Suprapubic skin (tissue), 4 donors: ENCODE results near the gene SSR1. TPM values are rescaled to one million over a fixed set of nuclear protein-coding genes. Genes with fewer than 3 reads are reported as not detected.

Experiments used
- DNase-seq, 2 donors: peaks; one replicate each; pipeline ENCODE4 v3.0.0-alpha.2; 2019; ENCODE audit warnings: low spot score in 2 of 2
- H3K27ac ChIP-seq: fragments of 200-600 bp; sonication (generic); one replicate; pipeline ENCODE4 v1.5.1; 2019
- H3K27me3 ChIP-seq: fragments of 200-600 bp; sonication (generic); one replicate; pipeline ENCODE4 v1.5.1; 2019
- H3K36me3 ChIP-seq: fragments of 200-600 bp; sonication (generic); one replicate; pipeline ENCODE4 v1.5.1; 2019
- H3K4me1 ChIP-seq: fragments of 200-600 bp; sonication (generic); one replicate; pipeline ENCODE4 v1.5.1; 2019
- H3K4me3 ChIP-seq: fragments of 200-600 bp; sonication (generic); one replicate; pipeline ENCODE4 v1.5.1; 2019; ENCODE audit warnings: mild to moderate bottlenecking
- H3K9me3 ChIP-seq: fragments of 200-600 bp; sonication (generic); one replicate; pipeline ENCODE4 v1.5.1; 2019
- CTCF ChIP-seq, 2 donors: fragments of 200-600 bp in 1 of 2; fragments of 450-650 bp in 1 of 2; sonication (generic) in 1 of 2; IDR thresholded peaks; one replicate each; pipeline ENCODE4 v1.5.1; 2016 to 2019; ENCODE audit warnings: antibody characterized with exemption in 2 of 2, mild to moderate bottlenecking in 1 of 2, moderate library complexity in 1 of 2
- EP300 ChIP-seq: sonication (generic); formaldehyde crosslinking; IDR thresholded peaks from one replicate; pipeline ENCODE4 v1.6.1; 2017; ENCODE audit warnings: antibody characterized with exemption
- POLR2A ChIP-seq, 2 donors: fragments of 450-650 bp; IDR thresholded peaks; one replicate each; pipeline ENCODE4 v1.6.1; 2017; ENCODE audit warnings: antibody characterized with exemption in 2 of 2, mild to moderate bottlenecking in 2 of 2, moderate library complexity in 2 of 2
- POLR2AphosphoS5 ChIP-seq, 3 donors: sonication (generic); formaldehyde crosslinking; IDR thresholded peaks; one replicate each; pipeline ENCODE4 v1.6.1; 2017; ENCODE audit warnings: antibody characterized with exemption in 3 of 3
- WGBS: methylation state at CpG from one replicate; pipeline ENCODE4 v1.1.5; 2018; 5-methylcytosine and 5-hydroxymethylcytosine counted together
- total RNA-seq, 4 donors: library from RNA; depleted of rRNA; stranded (reverse); fragments of >200 nt; gene quantifications; one replicate each; pipeline ENCODE4 v1.1.0, GENCODE V29; 2016

SSR1 gene
- total RNA-seq, 4 donors from 2014 or later: 28.9 to 74.6 (median 39.2) TPM

- H3K9me3 ChIP-seq: no peaks in the 10 kb centered on the region
- H3K27me3 ChIP-seq: no peaks in the 10 kb centered on the region
- H3K4me1 ChIP-seq: peaks cover 29% of the 10 kb centered on the region
- 94% methylated on average over 6 of the region's 7 CpGs for WGBS
- TF ChIP-seq EP300: no peak
- TF ChIP-seq POLR2A (IDR thresholded peaks at IDR 0.05): no peak
- no peak for TF ChIP-seq CTCF (IDR thresholded peaks at IDR 0.05)
- TF ChIP-seq POLR2AphosphoS5 (IDR thresholded peaks at IDR 0.05): no peak
- peaks cover 4% of the 10 kb centered on the region for H3K36me3 ChIP-seq
- H3K27ac ChIP-seq: no peak overlapping the region
- DNase-seq: no peak
- no peak overlapping the region for H3K4me3 ChIP-seq
Observed at GRCh38 chr6:7314414-7314813, 1.4 kb upstream of the SSR1 start.

GRCh38 chr6:7313505-7314165 is 636 bp upstream of the SSR1 start:
- Histone ChIP-seq H3K27ac (peak overlapping the region; percentile 94), H3K4me1 (peaks cover 34% of the 10 kb centered on the region), H3K4me3 (peak overlapping the region; percentile 94), H3K27me3 (no peaks in the 10 kb centered on the region), H3K36me3 (peaks cover 11% of the 10 kb centered on the region), H3K9me3 (no peaks in the 10 kb centered on the region)
- no peak for DNase-seq
- TF ChIP-seq CTCF (IDR thresholded peaks at IDR 0.05): no peak
- 85% methylated on average over 15 of the region's 15 CpGs for WGBS

GRCh38 chr6:7311917-7312615 is 933 bp downstream of the SSR1 start:
- Histone ChIP-seq H3K36me3 (peaks cover 26% of the 10 kb centered on the region), H3K4me3 (peak overlapping the region; percentile 94), H3K27ac (peak overlapping the region; percentile 94), H3K9me3 (no peaks in the 10 kb centered on the region), H3K27me3 (no peaks in the 10 kb centered on the region), H3K4me1 (peaks cover 37% of the 10 kb centered on the region)
- WGBS: 1% methylated on average over 17 of the region's 17 CpGs
- TF ChIP-seq EP300 (no peak), POLR2AphosphoS5 (IDR thresholded peaks at IDR 0.05) (no peak), CTCF (IDR thresholded peaks at IDR 0.05) (no peak), POLR2A (IDR thresholded peaks at IDR 0.05) (no peak)
- no peak for DNase-seq

GRCh38 chr6:7311176-7311575 is 1.8 kb downstream of the SSR1 start:
- Histone ChIP-seq H3K27ac (no peak overlapping the region), H3K36me3 (peaks cover 35% of the 10 kb centered on the region), H3K4me1 (peaks cover 37% of the 10 kb centered on the region), H3K9me3 (no peaks in the 10 kb centered on the region), H3K4me3 (no peak overlapping the region), H3K27me3 (no peaks in the 10 kb centered on the region)
- no peak for TF ChIP-seq POLR2AphosphoS5 (IDR thresholded peaks at IDR 0.05)
- no peak for TF ChIP-seq POLR2A (IDR thresholded peaks at IDR 0.05)
- TF ChIP-seq EP300: no peak
- no peak for TF ChIP-seq CTCF (IDR thresholded peaks at IDR 0.05)
- no peak for DNase-seq
- WGBS: 52% methylated on average over 1 of the region's 1 CpG

GRCh38 chr6:7309050-7309449 is 3.9 kb downstream of the SSR1 start:
- 78% methylated on average over 5 of the region's 5 CpGs for WGBS
- no peak for DNase-seq
- Histone ChIP-seq H3K4me1 (peaks cover 37% of the 10 kb centered on the region), H3K36me3 (peaks cover 45% of the 10 kb centered on the region), H3K27ac (no peak overlapping the region), H3K9me3 (no peaks in the 10 kb centered on the region), H3K4me3 (no peak overlapping the region), H3K27me3 (no peaks in the 10 kb centered on the region)
- TF ChIP-seq EP300: no peak
- no peak for TF ChIP-seq POLR2A (IDR thresholded peaks at IDR 0.05)
- TF ChIP-seq POLR2AphosphoS5 (IDR thresholded peaks at IDR 0.05): no peak
- no peak for TF ChIP-seq CTCF (IDR thresholded peaks at IDR 0.05)
